K562 (cell line): Measurements from ENCODE around the gene NT5C. TPM values are rescaled to one million over a fixed set of nuclear protein-coding genes. Genes with fewer than 3 reads are reported as not detected.

Experiments used
- ARID2 ChIP-seq: fragments of 450-650 bp; IDR thresholded peaks from 2 replicates; pipeline ENCODE4 v1.6.1; 2017; ENCODE audit warnings: antibody characterized with exemption, mild to moderate bottlenecking
- ASH1L ChIP-seq: fragments of 450-650 bp; IDR thresholded peaks from 2 replicates; pipeline ENCODE4 v1.6.1; 2018; ENCODE audit warnings: borderline replicate concordance, mild to moderate bottlenecking, low read depth; ENCODE audit not compliant: partially characterized antibody
- ATF3 ChIP-seq, 2 experiments: fragments of 450-650 bp in 1 of 2; sonication (generic) in 1 of 2; formaldehyde crosslinking in 1 of 2; IDR thresholded peaks in 1 of 2; conservative IDR thresholded peaks in 1 of 2; 2 replicates each; pipeline versions ENCODE4 v1.6.1 to v1.8.1; 2016 to 2023; ENCODE audit warnings: mild to moderate bottlenecking in 2 of 2, moderate library complexity in 2 of 2, inconsistent platforms in 1 of 2, missing genetic modification reagents in 1 of 2
- BRF1 ChIP-seq: IDR thresholded peaks from 3 replicates; pipeline ENCODE4 v1.6.1; 2011; ENCODE audit warnings: borderline replicate concordance, mild to moderate bottlenecking; ENCODE audit not compliant: insufficient read length; ENCODE audit errors: extremely low read depth
- CREB1 ChIP-seq, 2 experiments: sonication (generic) in 1 of 2; formaldehyde crosslinking in 1 of 2; IDR thresholded peaks; 2 replicates each; pipeline versions ENCODE4 v1.6.1 to v1.8.0; 2012 to 2022; ENCODE audit warnings: inconsistent platforms in 1 of 2, mild to moderate bottlenecking in 1 of 2, missing genetic modification reagents in 1 of 2, moderate library complexity in 1 of 2
- EZH2 ChIP-seq: IDR thresholded peaks from 2 replicates; pipeline ENCODE4 v1.6.1; 2012; ENCODE audit warnings: low read depth, mild to moderate bottlenecking, inconsistent platforms, low read length, borderline replicate concordance
- GTF3C2 ChIP-seq: IDR thresholded peaks from 3 replicates; pipeline ENCODE4 v1.6.1; 2011; ENCODE audit warnings: borderline replicate concordance, mild to moderate bottlenecking, moderate library complexity; ENCODE audit not compliant: insufficient read length; ENCODE audit errors: extremely low read depth
- HEY1 ChIP-seq: fragments of 250-450 bp; sonication (Bioruptor Pico); IDR thresholded peaks from 2 replicates; pipeline ENCODE4 v1.5.0; 2020; ENCODE audit warnings: mild to moderate bottlenecking, moderate library complexity, borderline replicate concordance
- ID3 ChIP-seq, 2 experiments: fragments of 250-450 bp in 1 of 2; fragments of 450-650 bp in 1 of 2; sonication (Bioruptor Pico) in 1 of 2; IDR thresholded peaks; 2 replicates each; pipeline versions ENCODE4 v1.6.1 to v1.8.0; 2016 to 2021; ENCODE audit warnings: mild to moderate bottlenecking in 2 of 2, moderate library complexity in 2 of 2, missing compliant biosample characterization in 1 of 2, missing genetic modification characterization in 1 of 2
- JUNB ChIP-seq: fragments of 450-650 bp; formaldehyde crosslinking; conservative IDR thresholded peaks from 2 replicates; pipeline ENCODE4 v1.4.0; 2020; ENCODE audit warnings: mild to moderate bottlenecking
- KLF16 ChIP-seq: IDR thresholded peaks from 2 replicates; pipeline ENCODE4 v1.6.1; 2016; ENCODE audit warnings: antibody characterized with exemption
- NBN ChIP-seq: fragments of 450-650 bp; IDR thresholded peaks from 2 replicates; pipeline ENCODE4 v1.6.1; 2016; ENCODE audit warnings: low read depth, mild to moderate bottlenecking
- NKRF ChIP-seq: fragments of 450-650 bp; IDR thresholded peaks from 2 replicates; pipeline ENCODE4 v1.6.1; 2016; ENCODE audit warnings: borderline replicate concordance
- SNIP1 ChIP-seq: fragments of 450-650 bp; IDR thresholded peaks from 2 replicates; pipeline ENCODE4 v1.7.1; 2017; ENCODE audit warnings: low read depth, mild to moderate bottlenecking
- SRSF1 ChIP-seq: fragments of 200-400 bp; formaldehyde crosslinking; IDR thresholded peaks from 2 replicates; pipeline ENCODE4 v1.6.1; 2017; ENCODE audit warnings: mild to moderate bottlenecking, low read depth, low read length, moderate library complexity
- THRA ChIP-seq: fragments of 450-650 bp; IDR thresholded peaks from 2 replicates; pipeline ENCODE4 v1.6.1; 2017; ENCODE audit warnings: mild to moderate bottlenecking, moderate library complexity
- ZNF408 ChIP-seq: fragments of 250-450 bp; sonication (Bioruptor Pico); IDR thresholded peaks from 2 replicates; pipeline ENCODE4 v1.4.0; 2020; ENCODE audit warnings: low read depth, mild to moderate bottlenecking, moderate library complexity
- ZZZ3 ChIP-seq: fragments of 450-650 bp; IDR thresholded peaks from 2 replicates; pipeline ENCODE4 v1.6.1; 2016; ENCODE audit warnings: antibody characterized with exemption, mild to moderate bottlenecking, moderate library complexity
- polyA plus RNA-seq, 8 experiments: library from polyadenylated mRNA; depleted of rRNA in 4 of 8; stranded (reverse) in 5 of 8; unstranded in 3 of 8; fragments of >200 nt; fragmentation: Nextera tagmentation in 2 of 8; fragmentation: Illumina TruSeq in 1 of 8; extraction: Ambion mirVana in 2 of 8; extraction: Trizol in 1 of 8; gene quantifications; 2 replicates each; pipeline versions ENCODE4 v1.2.1 to v1.2.3, GENCODE V29; 2011 to 2014; ENCODE audit warnings: inconsistent platforms in 1 of 8, missing spikeins in 1 of 8
- total RNA-seq, 7 experiments: library from RNA; depleted of rRNA in 6 of 7; stranded (reverse); fragments of >200 nt in 6 of 7; fragmentation: Illumina TruSeq in 2 of 7; extraction: Trizol in 2 of 7; gene quantifications; 2 replicates each; pipeline versions ENCODE4 v1.2.1 to v1.2.3, GENCODE V29; 2011 to 2021; ENCODE audit warnings: low replicate concordance in 1 of 7

NT5C gene
- total and polyA plus RNA-seq, 9 of the 15 experiments (the other 6 are each of a cell fraction or from before 2014, with no cell fraction given) = 2.9 to 205 (median 45.0) TPM

GRCh38 chr17:75113798-75114551 is 17.6 kb downstream of the NT5C start (continued):
- TF ChIP-seq NKRF = peak; percentile 60; the same call in 1 of the 2 replicates
- no peak for TF ChIP-seq CREB1 (IDR thresholded peaks at IDR 0.05)
- no peak for TF ChIP-seq CREB1 (CRISPR knock-in tag; IDR thresholded peaks at IDR 0.05)
- TF ChIP-seq HEY1 = no peak
- TF ChIP-seq ARID2 = peak; percentile 56; the same call in 1 of the 2 replicates
- no peak for TF ChIP-seq ID3 (CRISPR knock-in tag; IDR thresholded peaks at IDR 0.05)
- TF ChIP-seq ID3 (tag; IDR thresholded peaks at IDR 0.05) = no peak
- no peak for TF ChIP-seq EZH2
- TF ChIP-seq SNIP1 = no peak
- no peak for TF ChIP-seq THRA
- no peak for TF ChIP-seq GTF3C2
- no peak for TF ChIP-seq ASH1L
- no peak for TF ChIP-seq ATF3 (IDR thresholded peaks at IDR 0.05)
- no peak for TF ChIP-seq ATF3 (CRISPR knock-in tag; conservative IDR thresholded peaks at IDR 0.05)
- no peak for TF ChIP-seq BRF1
- no peak for TF ChIP-seq ZNF408 (CRISPR knock-in tag)
- no peak for TF ChIP-seq NBN
- TF ChIP-seq SRSF1 = no peak
- 0 out of 2 replicates have a peak, but pooled peaks have one; percentile 24 for TF ChIP-seq KLF16
- TF ChIP-seq JUNB (CRISPR knock-in tag) = no peak
- no peak for TF ChIP-seq ZZZ3
